22Rv1 (cell line): ENCODE results near the gene UCN.
"Not testable (repeated sequence)": the region's sequence is repeated elsewhere in the genome, so short reads cannot be mapped to it uniquely, and the experiment has no call there.

Source experiments
- H3K27ac ChIP-seq: fragments of 450-650 bp; 2 replicates; pipeline ENCODE4 v1.5.1; 2017
- CTCF ChIP-seq: fragments of 450-650 bp; IDR thresholded peaks from 2 replicates; pipeline ENCODE4 v1.5.1; 2017; ENCODE audit warnings: mild to moderate bottlenecking
- ZFX ChIP-seq: fragments of 450-650 bp; IDR thresholded peaks from 2 replicates; pipeline ENCODE4 v1.6.1; 2017; ENCODE audit warnings: antibody characterized with exemption, borderline replicate concordance

UCN gene

GRCh38 chr2:27322766-27323595 lies 14.7 kb upstream of the UCN start, which contains the start of gene MPV17:
Gene MPV17 (minus strand): TSS chr2:27323097. CDS start chr2:27322517, 580 bp downstream.
- peak within 1 kb of the TSS; percentile 81 for H3K27ac ChIP-seq
- TF ChIP-seq CTCF (no peak), ZFX (no peak)

- TF ChIP-seq ZFX (no peak), CTCF (no peak)
Observed at GRCh38 chr2:27322301-27322765, 14.1 kb upstream of the UCN start.

GRCh38 chr2:27320958-27321543 lies 12.8 kb upstream of the UCN start:
- peak overlapping the region; percentile 81 for H3K27ac ChIP-seq
- TF ChIP-seq ZFX (no peak), CTCF (peak; percentile 52)

More at GRCh38 chr2:27322301-27322765, 14.1 kb upstream of the UCN start:
- H3K27ac ChIP-seq: peak overlapping the region; percentile 81

- H3K27ac ChIP-seq: not testable (repeated sequence)
Observed at GRCh38 chr2:27319839-27320238, 11.6 kb upstream of the UCN start.

GRCh38 chr2:27316655-27317412 lies 8.6 kb upstream of the UCN start:
- TF ChIP-seq CTCF: no peak
- no peak for TF ChIP-seq ZFX
- no peak overlapping the region for H3K27ac ChIP-seq

GRCh38 chr2:27315122-27315521 lies 6.9 kb upstream of the UCN start:
- no peak overlapping the region for H3K27ac ChIP-seq
- TF ChIP-seq ZFX (no peak), CTCF (no peak)

- no peak overlapping the region for H3K27ac ChIP-seq
- TF ChIP-seq CTCF (no peak), ZFX (no peak)
Observed at GRCh38 chr2:27314709-27315108, 6.5 kb upstream of the UCN start.
